ENCODE measurements around the gene SYDE1.

DNA sequence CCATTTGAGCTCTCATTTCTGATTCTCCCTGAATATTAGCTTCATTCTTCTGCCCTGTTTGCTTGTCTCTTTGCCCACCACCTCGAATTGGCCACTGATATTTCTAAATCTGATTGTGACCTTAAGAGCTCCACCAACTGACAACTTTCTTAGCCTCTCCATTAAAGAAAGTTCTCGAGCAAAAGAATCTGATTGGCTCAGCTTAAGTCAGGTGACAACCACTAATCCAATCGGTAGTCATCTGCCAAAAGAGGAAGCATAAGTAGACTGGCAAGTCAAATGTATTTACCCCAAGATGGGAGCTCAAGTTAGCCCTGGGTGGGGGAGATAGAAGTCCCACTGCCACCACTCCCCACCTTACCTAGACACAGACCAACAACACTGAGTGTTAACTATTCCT, 52.0 kb downstream of the SYDE1 start:
- TF ChIP-seq CTCF (IDR thresholded peaks at IDR 0.05) (no peak), EZH2 (IDR thresholded peaks at IDR 0.05; ENCODE audit: borderline replicate concordance, insufficient read depth, low read depth, low read length, poor library complexity, severe bottlenecking) (no peak)

Measured in B cell (primary cell).